Measurements from ENCODE around the gene TUBB4A. TPM values are rescaled to one million over a fixed set of nuclear protein-coding genes. Genes with fewer than 3 reads are reported as not detected.

TUBB4A gene
- total and polyA plus RNA-seq, 2 experiments from 2014 or later = 4.4 to 7.3 TPM

- Histone ChIP-seq H3K27me3 (no peaks in the 10 kb centered on the region), H2AFZ (no peak overlapping the region), H3K27ac (no peak overlapping the region), H3K4me1 (ENCODE audit: insufficient read depth) (no peaks in the 10 kb centered on the region), H3K4me3 (no peak overlapping the region), H3K9me3 (ENCODE audit: low read depth) (no peaks in the 10 kb centered on the region), H3K36me3 (replicated peaks; ENCODE audit: insufficient read depth, low read depth) (no peaks in the 10 kb centered on the region), H3K4me2 (no peak overlapping the region), H4K20me1 (ENCODE audit: insufficient read depth, poor library complexity, severe bottlenecking) (no peaks in the 10 kb centered on the region), H3K79me2 (no peaks in the 10 kb centered on the region), H3K9me2 (replicated peaks; ENCODE audit: insufficient read depth) (no peaks in the 10 kb centered on the region)
- 97% methylated on average over 6 of the region's 7 CpGs for WGBS (ENCODE audit: low lambda C conversion rate, missing lambda C conversion rate)
- TF ChIP-seq CTCF (IDR thresholded peaks at IDR 0.05; ENCODE audit: poor library complexity) (no peak), EZH2 (IDR thresholded peaks at IDR 0.05; ENCODE audit: borderline replicate concordance) (no peak), EZH2phosphoT487 (IDR thresholded peaks at IDR 0.05; ENCODE audit: low read depth, severe bottlenecking, unreplicated experiment) (no peak)
- no peak for DNase-seq (ENCODE audit: low spot score)
Measured at GRCh38 chr19:6484831-6485230, 17.3 kb downstream of the TUBB4A start.

GRCh38 chr19:6484230-6484629, 17.9 kb downstream of the TUBB4A start:
- H3K9me3 ChIP-seq (ENCODE audit: low read depth) = no peaks in the 10 kb centered on the region
- H3K4me3 ChIP-seq = no peak overlapping the region
- DNase-seq (ENCODE audit: low spot score) = no peak
- no peaks in the 10 kb centered on the region for H3K4me1 ChIP-seq (ENCODE audit: insufficient read depth)
- H3K9me2 ChIP-seq (replicated peaks; ENCODE audit: insufficient read depth) = no peaks in the 10 kb centered on the region
- no peak overlapping the region for H2AFZ ChIP-seq
- TF ChIP-seq EZH2 (IDR thresholded peaks at IDR 0.05; ENCODE audit: borderline replicate concordance) (no peak), EZH2phosphoT487 (IDR thresholded peaks at IDR 0.05; ENCODE audit: low read depth, severe bottlenecking, unreplicated experiment) (no peak), CTCF (IDR thresholded peaks at IDR 0.05; ENCODE audit: poor library complexity) (no peak)
- H3K27ac ChIP-seq = no peak overlapping the region
- 88% methylated on average over 8 of the region's 8 CpGs for WGBS (ENCODE audit: low lambda C conversion rate, missing lambda C conversion rate)
- no peak overlapping the region for H3K4me2 ChIP-seq
- no peaks in the 10 kb centered on the region for H3K79me2 ChIP-seq
- H3K27me3 ChIP-seq = no peaks in the 10 kb centered on the region
- no peaks in the 10 kb centered on the region for H3K36me3 ChIP-seq (replicated peaks; ENCODE audit: insufficient read depth, low read depth)
- H4K20me1 ChIP-seq (ENCODE audit: insufficient read depth, poor library complexity, severe bottlenecking) = no peaks in the 10 kb centered on the region

GRCh38 chr19:6483235-6483634, 18.9 kb downstream of the TUBB4A start:
- no peak overlapping the region for H3K4me2 ChIP-seq
- DNase-seq (ENCODE audit: low spot score) = no peak
- H3K27ac ChIP-seq = no peak overlapping the region
- H2AFZ ChIP-seq = no peak overlapping the region
- H3K36me3 ChIP-seq (replicated peaks; ENCODE audit: insufficient read depth, low read depth) = no peaks in the 10 kb centered on the region
- no peaks in the 10 kb centered on the region for H3K79me2 ChIP-seq
- H3K4me3 ChIP-seq = no peak overlapping the region
- WGBS (ENCODE audit: low lambda C conversion rate, missing lambda C conversion rate) = 70% methylated on average over 3 of the region's 3 CpGs
- no peak for TF ChIP-seq EZH2 (IDR thresholded peaks at IDR 0.05; ENCODE audit: borderline replicate concordance)
- TF ChIP-seq CTCF (IDR thresholded peaks at IDR 0.05; ENCODE audit: poor library complexity) = no peak
- no peak for TF ChIP-seq EZH2phosphoT487 (IDR thresholded peaks at IDR 0.05; ENCODE audit: low read depth, severe bottlenecking, unreplicated experiment)
- H3K9me3 ChIP-seq (ENCODE audit: low read depth) = no peaks in the 10 kb centered on the region
- H4K20me1 ChIP-seq (ENCODE audit: insufficient read depth, poor library complexity, severe bottlenecking) = no peaks in the 10 kb centered on the region
- H3K9me2 ChIP-seq (replicated peaks; ENCODE audit: insufficient read depth) = no peaks in the 10 kb centered on the region
- no peaks in the 10 kb centered on the region for H3K4me1 ChIP-seq (ENCODE audit: insufficient read depth)
- no peaks in the 10 kb centered on the region for H3K27me3 ChIP-seq

- no peaks in the 10 kb centered on the region for H3K79me2 ChIP-seq
- no peak overlapping the region for H3K4me2 ChIP-seq
- TF ChIP-seq EZH2phosphoT487 (IDR thresholded peaks at IDR 0.05; ENCODE audit: low read depth, severe bottlenecking, unreplicated experiment) = no peak
- no peak for TF ChIP-seq EZH2 (IDR thresholded peaks at IDR 0.05; ENCODE audit: borderline replicate concordance)
- no peaks in the 10 kb centered on the region for H3K27me3 ChIP-seq
- no peaks in the 10 kb centered on the region for H3K36me3 ChIP-seq (replicated peaks; ENCODE audit: insufficient read depth, low read depth)
- H3K9me3 ChIP-seq (ENCODE audit: low read depth) = no peaks in the 10 kb centered on the region
- H3K4me1 ChIP-seq (ENCODE audit: insufficient read depth) = no peaks in the 10 kb centered on the region
- H3K27ac ChIP-seq = no peak overlapping the region
- no peak overlapping the region for H2AFZ ChIP-seq
- no peaks in the 10 kb centered on the region for H3K9me2 ChIP-seq (replicated peaks; ENCODE audit: insufficient read depth)
- WGBS (ENCODE audit: low lambda C conversion rate, missing lambda C conversion rate) = 96% methylated on average over 8 of the region's 8 CpGs
- no peak for DNase-seq (ENCODE audit: low spot score)
- H3K4me3 ChIP-seq = no peak overlapping the region
- H4K20me1 ChIP-seq (ENCODE audit: insufficient read depth, poor library complexity, severe bottlenecking) = no peaks in the 10 kb centered on the region
Measured at GRCh38 chr19:6482343-6482686, 19.8 kb downstream of the TUBB4A start.
